Thyroid gland (tissue), 4 donors: ENCODE measurements around the gene TNFAIP1.

ENCODE experiments used
- CTCF ChIP-seq, 6 experiments: fragments of 200-600 bp in 3 of 6; fragments of 450-650 bp in 3 of 6; sonication (generic) in 3 of 6; IDR thresholded peaks; one replicate each; pipeline ENCODE4 v1.5.1; 2016 to 2019; ENCODE audit warnings: antibody characterized with exemption in 6 of 6, mild to moderate bottlenecking in 2 of 6, inconsistent platforms in 1 of 6, moderate library complexity in 1 of 6
- POLR2A ChIP-seq, 2 donors: fragments of 450-650 bp; IDR thresholded peaks; one replicate each; pipeline ENCODE4 v1.6.1; 2017; ENCODE audit warnings: antibody characterized with exemption in 2 of 2, mild to moderate bottlenecking in 2 of 2, moderate library complexity in 1 of 2

GRCh38 chr17:28363776-28364650 is 28.5 kb downstream of the TNFAIP1 start:
- TF ChIP-seq CTCF (IDR thresholded peaks at IDR 0.05) (no peak), POLR2A (IDR thresholded peaks at IDR 0.05) (no peak)
